Neuronal stem cell (in vitro differentiated cells): Measurements from ENCODE around the gene SORCS2.

Experiments used
- DNase-seq: peaks from one replicate; pipeline ENCODE4 v3.0.0-alpha.2; 2013; ENCODE audit warnings: low spot score
- H2AFZ ChIP-seq: one replicate; pipeline ENCODE4 v1.6.1; 2013; ENCODE audit warnings: mild to moderate bottlenecking, low read length, inconsistent platforms
- H2AK5ac ChIP-seq: 2 replicates; pipeline ENCODE4 v1.6.1; 2013; ENCODE audit warnings: low read depth, mild to moderate bottlenecking, inconsistent platforms, low read length, moderate library complexity, mixed read lengths
- H2BK120ac ChIP-seq: 2 replicates; pipeline ENCODE4 v1.6.1; 2013; ENCODE audit warnings: low read depth, mild to moderate bottlenecking, inconsistent platforms, low read length, moderate library complexity, mixed read lengths
- H2BK12ac ChIP-seq: one replicate; pipeline ENCODE4 v1.6.1; 2013; ENCODE audit warnings: low read length, inconsistent platforms
- H2BK15ac ChIP-seq: 2 replicates; pipeline ENCODE4 v1.6.1; 2013; ENCODE audit warnings: mild to moderate bottlenecking, low read length, inconsistent platforms, mixed read lengths
- H2BK5ac ChIP-seq: one replicate; pipeline ENCODE4 v1.6.1; 2013; ENCODE audit warnings: inconsistent platforms, mild to moderate bottlenecking, low read length, moderate library complexity
- H3K14ac ChIP-seq: one replicate; pipeline ENCODE4 v1.6.1; 2013; ENCODE audit warnings: low read length, inconsistent platforms
- H3K18ac ChIP-seq: 2 replicates; pipeline ENCODE4 v1.6.1; 2013; ENCODE audit warnings: low read length, inconsistent platforms
- H3K23ac ChIP-seq: 2 replicates; pipeline ENCODE4 v1.6.1; 2013; ENCODE audit warnings: low read depth, mild to moderate bottlenecking, mixed read lengths, low read length, inconsistent platforms; ENCODE audit not compliant: poor library complexity
- H3K27ac ChIP-seq: replicated peaks from 3 replicates; pipeline ENCODE4 v1.5.1; 2013; ENCODE audit warnings: low read length, inconsistent platforms
- H3K27me3 ChIP-seq, 3 experiments: 2 replicates each; pipeline ENCODE4 v1.6.1; 2013; ENCODE audit warnings: low read length in 3 of 3, mild to moderate bottlenecking in 2 of 3, inconsistent platforms in 1 of 3, low read depth in 1 of 3, mixed read lengths in 1 of 3, moderate library complexity in 1 of 3; ENCODE audit not compliant: control insufficient read depth in 3 of 3, insufficient read depth in 3 of 3
- H3K36me3 ChIP-seq, 2 donors: replicated peaks in 1 of 2; 2 replicates each; pipeline ENCODE4 v1.6.1; 2013; ENCODE audit warnings: low read length in 2 of 2; ENCODE audit not compliant: control insufficient read depth in 2 of 2, insufficient read depth in 2 of 2
- H3K4ac ChIP-seq: 2 replicates; pipeline ENCODE4 v1.6.1; 2013; ENCODE audit warnings: inconsistent platforms, mild to moderate bottlenecking, low read length, moderate library complexity
- H3K4me1 ChIP-seq, 2 donors: 1 replicate in 1 of 2; 2 replicates in 1 of 2; pipeline ENCODE4 v1.6.1; 2013; ENCODE audit warnings: low read length in 2 of 2, low read depth in 1 of 2; ENCODE audit not compliant: control insufficient read depth in 2 of 2, insufficient read depth in 1 of 2
- H3K4me2 ChIP-seq: one replicate; pipeline ENCODE4 v1.6.1; 2013; ENCODE audit warnings: mild to moderate bottlenecking, low read length, inconsistent platforms; ENCODE audit not compliant: insufficient read depth, poor library complexity, severe bottlenecking
- H3K4me3 ChIP-seq, 2 donors: 2 replicates each; pipeline ENCODE4 v1.5.1; 2013; ENCODE audit warnings: low read length in 2 of 2, mild to moderate bottlenecking in 2 of 2, inconsistent platforms in 1 of 2, moderate library complexity in 1 of 2
- H3K79me1 ChIP-seq: one replicate; pipeline ENCODE4 v1.6.1; 2013; ENCODE audit warnings: low read depth, mild to moderate bottlenecking, inconsistent platforms, low read length, moderate library complexity
- H3K9ac ChIP-seq: one replicate; pipeline ENCODE4 v1.6.1; 2013; ENCODE audit warnings: mild to moderate bottlenecking, low read depth, low read length, inconsistent platforms; ENCODE audit not compliant: poor library complexity
- H3K9me3 ChIP-seq, 2 donors: replicated peaks in 1 of 2; 2 replicates each; pipeline versions ENCODE3 to v1.6.1; 2013; ENCODE audit warnings: low read length in 2 of 2, mild to moderate bottlenecking in 2 of 2, inconsistent platforms in 1 of 2, low read depth in 1 of 2, mixed read lengths in 1 of 2, moderate library complexity in 1 of 2; ENCODE audit not compliant: control insufficient read depth in 2 of 2, insufficient read depth in 1 of 2
- H4K8ac ChIP-seq: one replicate; pipeline ENCODE4 v1.6.1; 2013; ENCODE audit warnings: low read depth, mild to moderate bottlenecking, inconsistent platforms, low read length, moderate library complexity
- H4K91ac ChIP-seq: one replicate; pipeline ENCODE4 v1.6.1; 2013; ENCODE audit warnings: low read length, low read depth, mild to moderate bottlenecking, inconsistent platforms; ENCODE audit not compliant: poor library complexity
- WGBS, 2 donors: extraction: QIAGEN DNeasy Blood & Tissue Kit; methylation state at CpG; one replicate each; pipeline ENCODE4 v1.1.7; 2013; ENCODE audit warnings: missing lambda C conversion rate in 2 of 2, mixed read lengths in 1 of 2; ENCODE audit not compliant: insufficient read length in 2 of 2, insufficient replicate concordance in 1 of 2; ENCODE audit errors: extremely low coverage in 2 of 2; 5-methylcytosine and 5-hydroxymethylcytosine counted together

SORCS2 gene

DNA sequence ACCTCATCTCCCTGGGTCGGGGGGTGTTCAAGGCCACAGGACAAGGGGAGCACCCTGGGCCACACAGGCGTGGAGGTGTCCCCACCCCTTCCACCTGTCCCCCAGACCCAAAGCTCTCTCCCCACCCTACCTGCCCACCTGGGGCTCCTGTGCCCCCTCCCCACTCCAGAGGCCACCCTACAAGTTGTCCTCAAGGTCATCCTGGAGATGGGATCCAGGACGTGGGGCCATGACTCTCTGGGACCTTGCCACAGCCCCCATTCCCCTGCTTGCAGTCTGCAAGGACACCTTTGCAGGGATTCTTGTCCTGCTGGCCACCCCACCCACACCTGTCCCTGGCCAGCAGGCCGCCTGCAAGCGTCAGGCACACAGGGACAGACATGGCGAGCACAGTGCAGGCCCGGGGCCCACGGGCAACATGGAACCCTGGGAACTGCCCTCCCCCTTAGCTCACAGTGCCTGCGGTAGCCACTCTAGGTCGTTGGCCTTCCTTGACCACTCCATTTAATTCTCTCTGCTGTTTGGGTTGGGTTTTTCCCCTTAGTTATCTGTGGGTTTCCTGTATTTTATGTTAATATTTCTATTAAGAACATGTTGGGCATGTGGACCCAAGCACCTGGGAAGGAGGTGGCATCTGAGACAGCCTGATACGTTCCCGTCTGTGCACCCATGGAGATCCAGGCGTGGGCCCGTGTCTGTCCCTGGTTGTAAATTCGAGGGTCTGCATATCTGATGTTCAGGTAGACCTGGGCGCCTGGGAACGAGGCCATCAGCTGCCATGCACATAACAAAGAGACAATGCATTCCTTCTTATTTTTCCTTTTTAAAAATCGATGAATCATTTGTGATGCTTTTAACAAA, 549.8 kb downstream of the SORCS2 start:
- H2BK120ac ChIP-seq, result no peak overlapping the region
- H3K14ac ChIP-seq, result no peak overlapping the region
- no peak overlapping the region for H3K9ac ChIP-seq
- no peak overlapping the region for H3K4ac ChIP-seq
- H3K23ac ChIP-seq, result no peak overlapping the region
- no peak for DNase-seq
- peak overlapping the region; percentile 19 for H3K18ac ChIP-seq
- no peak overlapping the region for H2BK12ac ChIP-seq
- H4K91ac ChIP-seq, result no peak overlapping the region
- WGBS, 2 donors, result no CpG with 5 or more reads among the region's 18 CpGs
- H2BK15ac ChIP-seq, result no peak overlapping the region
- H3K36me3 ChIP-seq, result no peaks in the 10 kb centered on the region
- H2BK5ac ChIP-seq, result no peak overlapping the region
- H3K9me3 ChIP-seq, result no peaks in the 10 kb centered on the region
- H3K4me1 ChIP-seq, result no peaks in the 10 kb centered on the region
- H3K79me1 ChIP-seq, result no peaks in the 10 kb centered on the region
- no peak overlapping the region for H2AFZ ChIP-seq
- no peak overlapping the region for H4K8ac ChIP-seq
- H3K4me2 ChIP-seq, result no peak overlapping the region
- H2AK5ac ChIP-seq, result peak overlapping the region; percentile 44
- H3K27ac ChIP-seq, result no peak overlapping the region
- H3K27me3 ChIP-seq, result peaks cover 0 to 3% (median 0%) of the 10 kb centered on the region in 3 experiments
- no peak overlapping the region for H3K4me3 ChIP-seq

DNA sequence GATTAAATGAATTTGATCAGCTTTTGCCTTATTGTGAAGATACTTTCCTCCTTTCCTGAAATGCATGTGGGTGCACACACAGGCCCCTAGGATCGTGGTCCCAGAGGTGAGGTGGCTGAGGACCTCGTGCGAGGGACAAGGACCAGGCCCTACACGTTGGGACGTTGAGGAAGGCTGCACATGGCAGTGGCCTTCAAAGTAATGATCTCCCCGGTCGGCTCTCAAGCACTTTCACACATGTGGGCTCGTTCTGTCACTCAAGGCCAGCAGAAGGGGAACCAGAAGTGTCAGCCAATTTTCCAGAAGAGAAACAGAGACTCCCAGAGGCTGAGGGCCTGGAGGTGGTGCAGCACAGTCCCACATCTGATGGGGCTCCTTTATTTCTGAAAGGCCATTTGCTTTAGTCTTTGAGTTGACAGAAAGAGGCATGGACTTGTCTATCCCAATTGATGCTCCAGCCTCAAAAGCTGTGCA, 550.5 kb downstream of the SORCS2 start:
- Histone ChIP-seq H2BK12ac (no peak overlapping the region), H3K23ac (no peak overlapping the region), H4K91ac (no peak overlapping the region), H2AK5ac (no peak overlapping the region), H3K9ac (no peak overlapping the region), H2AFZ (no peak overlapping the region), H3K4me2 (no peak overlapping the region), H4K8ac (no peak overlapping the region), H3K9me3 (no peaks in the 10 kb centered on the region), H3K4me1 (no peaks in the 10 kb centered on the region), H2BK120ac (no peak overlapping the region), H3K27me3 (peaks cover 0 to 7% (median 0%) of the 10 kb centered on the region in 3 experiments), H3K4me3 (no peak overlapping the region), H3K27ac (no peak overlapping the region), H3K4ac (no peak overlapping the region), H2BK15ac (no peak overlapping the region), H3K14ac (no peak overlapping the region), H3K79me1 (no peaks in the 10 kb centered on the region), H2BK5ac (no peak overlapping the region), H3K18ac (no peak overlapping the region), H3K36me3 (no peaks in the 10 kb centered on the region)
- WGBS, 2 donors, result no CpG with 5 or more reads among the region's 8 CpGs
- DNase-seq, result no peak

DNA sequence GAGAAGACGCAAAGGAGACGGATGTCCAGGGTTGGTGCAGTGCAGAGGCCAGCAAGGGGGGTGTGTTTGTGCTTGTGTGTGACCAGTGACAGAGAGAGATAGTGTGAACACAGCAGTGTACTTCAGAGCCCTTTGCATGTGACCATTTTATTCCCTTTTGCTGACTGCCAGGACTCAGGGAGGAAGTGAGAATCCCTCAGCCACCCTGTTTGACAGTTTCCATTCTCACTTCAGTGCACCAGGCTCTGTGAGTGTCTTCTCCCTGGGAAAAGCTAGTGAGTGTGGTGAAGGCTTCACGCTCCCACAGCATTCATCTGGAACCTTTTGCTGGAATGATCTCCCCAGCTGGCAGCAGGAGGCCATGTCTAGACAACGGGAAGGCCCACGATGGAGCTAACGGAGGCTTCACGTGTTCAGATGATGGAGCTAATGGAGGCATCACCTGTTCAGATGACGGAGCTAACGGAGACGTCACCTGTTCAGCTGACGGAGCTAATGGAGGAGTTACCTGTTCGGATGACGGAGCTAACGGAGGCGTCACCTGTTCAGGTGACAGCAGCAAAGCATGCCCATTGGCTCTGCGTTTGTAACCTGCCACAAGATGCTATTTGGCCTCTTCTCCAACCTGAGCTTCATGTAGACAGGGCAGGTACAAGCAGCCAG, 551.9 kb downstream of the SORCS2 start:
- Histone ChIP-seq H3K9ac (no peak overlapping the region), H3K18ac (peak overlapping the region; percentile 69), H2BK120ac (no peak overlapping the region), H4K91ac (no peak overlapping the region), H3K9me3 (no peaks in the 10 kb centered on the region), H3K4ac (no peak overlapping the region), H2AFZ (no peak overlapping the region), H4K8ac (no peak overlapping the region), H3K14ac (no peak overlapping the region), H3K23ac (no peak overlapping the region), H3K4me2 (no peak overlapping the region), H2BK12ac (no peak overlapping the region), H3K27me3 (peaks cover 0 to 7% (median 0%) of the 10 kb centered on the region in 3 experiments), H2BK15ac (peak overlapping the region; percentile 19), H3K79me1 (no peaks in the 10 kb centered on the region), H3K27ac (no peak overlapping the region), H3K4me1 (no peaks in the 10 kb centered on the region), H3K4me3 (no peak overlapping the region), H2BK5ac (no peak overlapping the region), H2AK5ac (no peak overlapping the region), H3K36me3 (no peaks in the 10 kb centered on the region)
- WGBS, 2 donors, result no CpG with 5 or more reads among the region's 16 CpGs
- DNase-seq, result no peak

DNA sequence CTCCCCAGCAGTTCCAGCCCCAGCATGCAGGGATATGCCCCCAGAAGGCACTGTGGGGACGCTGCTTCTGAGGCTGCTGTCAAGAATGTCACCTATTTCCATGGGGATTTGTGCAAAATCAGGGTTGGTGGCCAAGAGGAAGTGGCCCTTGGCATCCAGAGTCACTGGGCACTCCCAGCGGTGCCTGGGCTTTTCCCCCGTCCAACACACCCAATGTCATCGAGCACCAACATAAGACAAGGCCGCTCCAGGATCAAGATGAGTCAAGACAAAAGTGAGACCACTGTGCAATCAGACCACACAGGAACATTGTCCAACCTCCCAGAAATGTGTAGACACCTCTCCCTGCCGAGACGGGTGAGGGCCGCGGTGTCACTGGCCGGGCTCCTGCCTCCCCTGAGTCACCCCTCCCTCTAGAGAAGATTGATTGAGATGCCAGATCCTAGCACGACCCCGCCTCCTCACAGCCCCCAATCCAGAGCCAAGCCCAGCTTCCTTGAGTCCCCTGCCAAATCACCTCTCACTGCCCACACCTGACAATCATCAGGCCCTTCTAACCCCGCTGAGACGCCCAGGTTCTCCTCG, 553.1 kb downstream of the SORCS2 start:
- H3K4me1 ChIP-seq, result no peaks in the 10 kb centered on the region

More for the DNA sequence above, 553.1 kb downstream of the SORCS2 start:
- H3K18ac ChIP-seq, result no peak overlapping the region
- H3K27ac ChIP-seq, result no peak overlapping the region
- no peaks in the 10 kb centered on the region for H3K36me3 ChIP-seq
- H3K79me1 ChIP-seq, result no peaks in the 10 kb centered on the region
- no peak overlapping the region for H3K4me2 ChIP-seq
- no peak overlapping the region for H3K4ac ChIP-seq
- no peak for DNase-seq
- no peak overlapping the region for H3K4me3 ChIP-seq
- no CpG with 5 or more reads among the region's 15 CpGs for WGBS, 2 donors
- H3K14ac ChIP-seq, result no peak overlapping the region
- H4K8ac ChIP-seq, result no peak overlapping the region
- no peaks in the 10 kb centered on the region for H3K9me3 ChIP-seq
- peak overlapping the region; percentile 26 for H2BK15ac ChIP-seq
- H3K23ac ChIP-seq, result no peak overlapping the region
- H2BK12ac ChIP-seq, result no peak overlapping the region
- H2BK120ac ChIP-seq, result no peak overlapping the region
- H3K9ac ChIP-seq, result no peak overlapping the region
- H3K27me3 ChIP-seq, result peaks cover 0 to 10% (median 0%) of the 10 kb centered on the region in 3 experiments
- H4K91ac ChIP-seq, result no peak overlapping the region
- H2BK5ac ChIP-seq, result no peak overlapping the region
- H2AK5ac ChIP-seq, result no peak overlapping the region
- H2AFZ ChIP-seq, result no peak overlapping the region
